B cell (primary cell): ENCODE measurements around the gene RTF2. TPM values are rescaled to one million over a fixed set of nuclear protein-coding genes. Genes with fewer than 3 reads are reported as not detected.

Experiments used
- ATAC-seq: fragments of 200-7000 bp; cut with Tn5 transposase; one replicate; pipeline ENCODE4 v1.10.0; 2021; ENCODE audit warnings: low read depth, mild to moderate bottlenecking, moderate number of reproducible peaks, moderate library complexity
- CTCF ChIA-PET: fragments of 350-600 bp; sonication (Branson Sonifier 250); formaldehyde crosslinking; loops from one replicate; lab custom pipeline; 2021; ENCODE audit warnings: antibody characterized with exemption, inconsistent platforms; lab: Charles Lee
- POLR2A ChIA-PET: fragments of 350-600 bp; sonication (Branson Sonifier 250); formaldehyde crosslinking; loops from one replicate; lab custom pipeline; 2021; ENCODE audit warnings: antibody characterized with exemption; lab: Charles Lee
- DNase-seq: peaks from one replicate; pipeline ENCODE4 v3.0.0; 2013
- H2AFZ ChIP-seq: 2 replicates; pipeline ENCODE4 v1.6.1; 2012; ENCODE audit warnings: mild to moderate bottlenecking, low read depth, low read length; ENCODE audit not compliant: insufficient read depth, poor library complexity, severe bottlenecking
- H3K27ac ChIP-seq, 2 donors: 1 replicate in 1 of 2; 2 replicates in 1 of 2; pipeline ENCODE4 v1.5.1; 2012 to 2013; ENCODE audit warnings: low read length in 2 of 2, mild to moderate bottlenecking in 2 of 2, moderate library complexity in 1 of 2
- H3K27me3 ChIP-seq, 4 experiments: fragments of 200-600 bp in 1 of 4; sonication (generic) in 1 of 4; replicated peaks in 1 of 4; 1 replicate in 2 of 4; 2 replicates in 2 of 4; pipeline versions ENCODE4 v1.6.1 to v1.7.0; 2013 to 2016; ENCODE audit warnings: low read length in 3 of 4, mild to moderate bottlenecking in 2 of 4, mixed read lengths in 1 of 4, moderate library complexity in 1 of 4; ENCODE audit not compliant: insufficient read depth in 4 of 4, control insufficient read depth in 3 of 4; ENCODE audit errors: control extremely low read depth in 1 of 4
- H3K36me3 ChIP-seq, 2 experiments: replicated peaks in 1 of 2; 1 replicate in 1 of 2; 2 replicates in 1 of 2; pipeline versions ENCODE4 v1.6.1 to v1.7.1; 2013; ENCODE audit warnings: low read length in 1 of 2; ENCODE audit not compliant: insufficient read depth in 2 of 2, control insufficient read depth in 1 of 2; ENCODE audit errors: control extremely low read depth in 1 of 2, extremely low read depth in 1 of 2
- H3K4me1 ChIP-seq, 2 donors: fragments of 200-600 bp in 1 of 2; sonication (generic) in 1 of 2; 1 replicate in 1 of 2; 2 replicates in 1 of 2; pipeline versions ENCODE4 v1.5.1 to v1.6.1; 2013 to 2017; ENCODE audit warnings: low read length in 2 of 2; ENCODE audit not compliant: control insufficient read depth in 2 of 2, insufficient read depth in 2 of 2
- H3K4me2 ChIP-seq: replicated peaks from 2 replicates; pipeline ENCODE3; 2012; ENCODE audit warnings: mild to moderate bottlenecking, low read depth, low read length; ENCODE audit not compliant: poor library complexity, severe bottlenecking
- H3K4me3 ChIP-seq, 5 experiments: fragments of 200-600 bp in 1 of 5; sonication (generic) in 1 of 5; 1 replicate in 3 of 5; 2 replicates in 2 of 5; pipeline versions ENCODE4 v1.5.1 to v1.7.0; 2011 to 2016; ENCODE audit warnings: low read length in 4 of 5, mild to moderate bottlenecking in 4 of 5, low read depth in 2 of 5, control low read depth in 1 of 5, moderate library complexity in 1 of 5; ENCODE audit not compliant: insufficient read depth in 1 of 5; ENCODE audit errors: control extremely low read depth in 1 of 5, extremely low read depth in 1 of 5
- H3K79me2 ChIP-seq: fragments of 200-600 bp; sonication (generic); one replicate; pipeline ENCODE4 v1.6.0; 2016; ENCODE audit warnings: low read length; ENCODE audit not compliant: control insufficient read depth, insufficient read depth
- H3K9ac ChIP-seq: fragments of 200-600 bp; sonication (generic); 2 replicates; pipeline ENCODE4 v1.6.1; 2017; ENCODE audit warnings: mild to moderate bottlenecking, low read length, moderate library complexity
- H3K9me3 ChIP-seq, 3 donors: one replicate each; pipeline versions ENCODE4 v1.6.1 to v1.7.1; 2013; ENCODE audit warnings: low read length in 2 of 3; ENCODE audit not compliant: control insufficient read depth in 2 of 3, insufficient read depth in 1 of 3; ENCODE audit errors: control extremely low read depth in 1 of 3
- H4K20me1 ChIP-seq: 2 replicates; pipeline ENCODE4 v1.6.0; 2012; ENCODE audit warnings: mild to moderate bottlenecking, low read length; ENCODE audit not compliant: insufficient read depth, control insufficient read depth, poor library complexity, severe bottlenecking
- H3K27ac Mint-ChIP-seq: one replicate; pipeline ENCODE4 v1.8.0; 2021; ENCODE audit warnings: mixed read lengths
- H3K27me3 Mint-ChIP-seq: one replicate; pipeline ENCODE4 v1.8.0; 2021; ENCODE audit warnings: mixed read lengths
- H3K4me1 Mint-ChIP-seq: one replicate; pipeline ENCODE4 v1.8.0; 2021; ENCODE audit warnings: mixed read lengths
- H3K4me3 Mint-ChIP-seq: one replicate; pipeline ENCODE4 v1.8.0; 2021; ENCODE audit warnings: mixed read lengths
- H3K9me3 Mint-ChIP-seq: one replicate; pipeline ENCODE4 v1.8.0; 2022; ENCODE audit warnings: mixed read lengths; ENCODE audit not compliant: insufficient read depth
- EZH2 ChIP-seq: IDR thresholded peaks from 2 replicates; pipeline ENCODE4 v1.6.1; 2012; ENCODE audit warnings: borderline replicate concordance, low read depth, mild to moderate bottlenecking, moderate library complexity, low read length; ENCODE audit not compliant: insufficient read depth, poor library complexity, severe bottlenecking
- WGBS: methylation state at CpG from one replicate; pipeline ENCODE4 v1.1.5; 2013; ENCODE audit warnings: missing lambda C conversion rate; ENCODE audit not compliant: insufficient coverage; 5-methylcytosine and 5-hydroxymethylcytosine counted together
- intact Hi-C: fragments of 100-400 bp; cut with micrococcal nuclease; formaldehyde crosslinking; loops from one replicate; pipeline ENCODE4 v1.10.0; 2022
- polyA plus RNA-seq: library from polyadenylated mRNA; depleted of rRNA; stranded (reverse); fragments of >200 nt; gene quantifications from 2 replicates; pipeline ENCODE4 v1.2.3, GENCODE V29; 2012
- total RNA-seq, 2 donors: library from RNA; stranded (reverse); fragments of 120-200 nt in 1 of 2; gene quantifications; 1 replicate in 1 of 2; 2 replicates in 1 of 2; pipeline versions ENCODE4 v1.2.3 to v1.2.4, GENCODE V29; 2013 to 2022
- TF ChIP-seq, protein P1 (sequence below): fragments of 200-600 bp; IDR thresholded peaks from one replicate; pipeline ENCODE4 v1.8.0; 2022; ENCODE audit warnings: antibody characterized with exemption, mild to moderate bottlenecking

The RTF2 gene
- total and polyA plus RNA-seq, 2 donors (not counting 1 experiment from before 2014, with no cell fraction given), result 34.6 to 78.4 TPM

DNA sequence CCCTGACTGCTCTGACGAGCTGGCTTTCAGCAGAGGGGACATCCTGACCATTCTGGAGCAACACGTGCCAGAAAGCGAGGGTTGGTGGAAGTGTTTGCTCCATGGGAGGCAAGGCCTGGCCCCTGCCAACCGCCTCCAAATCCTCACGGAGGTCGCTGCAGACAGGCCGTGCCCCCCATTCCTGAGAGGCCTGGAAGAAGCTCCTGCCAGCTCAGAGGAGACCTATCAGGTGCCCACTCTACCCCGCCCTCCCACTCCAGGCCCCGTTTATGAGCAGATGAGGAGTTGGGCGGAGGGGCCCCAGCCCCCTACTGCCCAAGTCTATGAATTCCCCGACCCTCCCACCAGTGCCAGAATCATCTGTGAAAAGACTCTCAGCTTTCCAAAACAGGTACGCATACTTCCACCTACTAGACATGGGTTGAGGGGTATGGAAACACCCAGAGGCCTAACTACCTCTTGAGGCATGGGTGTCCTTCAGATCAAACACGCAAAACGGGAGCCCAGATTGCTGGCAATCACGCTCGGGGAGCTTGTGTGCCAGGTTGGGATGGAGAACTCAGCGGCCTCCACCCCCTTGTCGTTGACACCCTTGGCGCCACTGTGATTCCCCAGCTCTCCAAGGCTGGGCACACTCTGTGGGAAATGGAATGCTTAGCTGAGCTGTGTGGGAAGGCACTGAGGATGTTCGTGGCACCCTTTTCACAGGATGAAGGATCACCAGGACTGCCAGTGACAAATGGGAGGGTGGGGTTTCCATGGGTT lies 31.0 kb upstream of the RTF2 start:
- no peak overlapping the region for H3K27ac Mint-ChIP-seq
- Histone ChIP-seq H3K27ac (no peak overlapping the region), H3K4me3 (no peak overlapping the region), H2AFZ (no peak overlapping the region), H3K4me2 (no peak overlapping the region), H4K20me1 (no peaks in the 10 kb centered on the region), H3K27me3 (no peaks in the 10 kb centered on the region), H3K79me2 (no peaks in the 10 kb centered on the region), H3K4me1 (peaks cover 12 to 20% of the 10 kb centered on the region in 2 donors), H3K36me3 (no peaks in the 10 kb centered on the region), H3K9ac (no peak overlapping the region), H3K9me3 (peaks cover 0 to 1% (median 0%) of the 10 kb centered on the region in 3 donors)
- intact Hi-C loops, result no loop called here
- no peaks in the 10 kb centered on the region for H3K27me3 Mint-ChIP-seq
- H3K4me3 Mint-ChIP-seq, result no peak overlapping the region
- CTCF ChIA-PET, result no interaction called here
- 97% methylated on average over 16 of the region's 20 CpGs for WGBS
- no peaks in the 10 kb centered on the region for H3K9me3 Mint-ChIP-seq
- DNase-seq (no peak), ATAC-seq (no peak)
- peaks cover 27% of the 10 kb centered on the region for H3K4me1 Mint-ChIP-seq
- POLR2A ChIA-PET, result no interaction called here
- no peak for TF ChIP-seq EZH2
- TF ChIP-seq, protein P1, sequence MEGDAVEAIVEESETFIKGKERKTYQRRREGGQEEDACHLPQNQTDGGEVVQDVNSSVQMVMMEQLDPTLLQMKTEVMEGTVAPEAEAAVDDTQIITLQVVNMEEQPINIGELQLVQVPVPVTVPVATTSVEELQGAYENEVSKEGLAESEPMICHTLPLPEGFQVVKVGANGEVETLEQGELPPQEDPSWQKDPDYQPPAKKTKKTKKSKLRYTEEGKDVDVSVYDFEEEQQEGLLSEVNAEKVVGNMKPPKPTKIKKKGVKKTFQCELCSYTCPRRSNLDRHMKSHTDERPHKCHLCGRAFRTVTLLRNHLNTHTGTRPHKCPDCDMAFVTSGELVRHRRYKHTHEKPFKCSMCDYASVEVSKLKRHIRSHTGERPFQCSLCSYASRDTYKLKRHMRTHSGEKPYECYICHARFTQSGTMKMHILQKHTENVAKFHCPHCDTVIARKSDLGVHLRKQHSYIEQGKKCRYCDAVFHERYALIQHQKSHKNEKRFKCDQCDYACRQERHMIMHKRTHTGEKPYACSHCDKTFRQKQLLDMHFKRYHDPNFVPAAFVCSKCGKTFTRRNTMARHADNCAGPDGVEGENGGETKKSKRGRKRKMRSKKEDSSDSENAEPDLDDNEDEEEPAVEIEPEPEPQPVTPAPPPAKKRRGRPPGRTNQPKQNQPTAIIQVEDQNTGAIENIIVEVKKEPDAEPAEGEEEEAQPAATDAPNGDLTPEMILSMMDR, result no peak

DNA sequence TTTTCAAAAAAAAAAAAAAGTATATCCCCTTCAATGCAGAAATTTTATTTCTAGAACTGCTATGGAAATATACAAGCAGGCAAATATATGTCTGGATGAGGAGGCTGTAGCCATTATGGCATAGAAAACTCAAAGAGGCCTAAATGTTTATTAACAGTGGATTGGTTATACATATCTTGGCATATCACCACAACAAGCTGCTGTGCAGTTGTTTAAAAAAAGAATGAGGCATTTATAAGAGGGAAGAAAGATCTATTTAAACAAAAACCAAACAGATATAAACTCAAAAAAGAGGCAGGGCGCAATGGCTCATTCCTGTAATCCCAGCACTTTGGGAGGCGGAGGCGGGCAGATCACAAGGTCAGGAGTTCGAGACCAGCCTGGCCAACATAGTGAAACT lies 30.1 kb upstream of the RTF2 start:
- Histone ChIP-seq H3K4me1 (peaks cover 12 to 20% of the 10 kb centered on the region in 2 donors), H3K4me2 (no peak overlapping the region), H4K20me1 (no peaks in the 10 kb centered on the region), H3K9ac (no peak overlapping the region), H3K36me3 (no peaks in the 10 kb centered on the region), H3K4me3 (no peak overlapping the region), H3K27ac (no peak overlapping the region), H3K79me2 (no peaks in the 10 kb centered on the region), H3K27me3 (no peaks in the 10 kb centered on the region), H2AFZ (no peak overlapping the region), H3K9me3 (peaks cover 0 to 3% (median 1%) of the 10 kb centered on the region in 3 donors)
- H3K4me1 Mint-ChIP-seq, result peaks cover 24% of the 10 kb centered on the region
- H3K9me3 Mint-ChIP-seq, result no peaks in the 10 kb centered on the region
- intact Hi-C loops, result no loop called here
- ATAC-seq (no peak), DNase-seq (no peak)
- H3K4me3 Mint-ChIP-seq, result no peak overlapping the region
- no peaks in the 10 kb centered on the region for H3K27me3 Mint-ChIP-seq
- TF ChIP-seq EZH2, result no peak
- TF ChIP-seq, protein P1, result no peak
- ChIA-PET CTCF (no interaction called here), POLR2A (no interaction called here)
- WGBS, result no CpG with 5 or more reads among the region's 4 CpGs
- no peak overlapping the region for H3K27ac Mint-ChIP-seq
